ENCODE data around the gene SPATA12.

SPATA12 gene, protein sequence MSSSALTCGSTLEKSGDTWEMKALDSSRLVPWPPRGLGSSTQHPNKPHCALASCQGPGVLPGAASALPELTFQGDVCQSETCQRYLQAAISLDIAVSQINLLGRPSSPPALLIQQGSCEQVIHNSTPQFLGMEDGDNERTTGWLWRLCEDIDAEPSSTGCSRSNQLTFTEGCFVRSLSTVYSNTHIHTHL

DNA sequence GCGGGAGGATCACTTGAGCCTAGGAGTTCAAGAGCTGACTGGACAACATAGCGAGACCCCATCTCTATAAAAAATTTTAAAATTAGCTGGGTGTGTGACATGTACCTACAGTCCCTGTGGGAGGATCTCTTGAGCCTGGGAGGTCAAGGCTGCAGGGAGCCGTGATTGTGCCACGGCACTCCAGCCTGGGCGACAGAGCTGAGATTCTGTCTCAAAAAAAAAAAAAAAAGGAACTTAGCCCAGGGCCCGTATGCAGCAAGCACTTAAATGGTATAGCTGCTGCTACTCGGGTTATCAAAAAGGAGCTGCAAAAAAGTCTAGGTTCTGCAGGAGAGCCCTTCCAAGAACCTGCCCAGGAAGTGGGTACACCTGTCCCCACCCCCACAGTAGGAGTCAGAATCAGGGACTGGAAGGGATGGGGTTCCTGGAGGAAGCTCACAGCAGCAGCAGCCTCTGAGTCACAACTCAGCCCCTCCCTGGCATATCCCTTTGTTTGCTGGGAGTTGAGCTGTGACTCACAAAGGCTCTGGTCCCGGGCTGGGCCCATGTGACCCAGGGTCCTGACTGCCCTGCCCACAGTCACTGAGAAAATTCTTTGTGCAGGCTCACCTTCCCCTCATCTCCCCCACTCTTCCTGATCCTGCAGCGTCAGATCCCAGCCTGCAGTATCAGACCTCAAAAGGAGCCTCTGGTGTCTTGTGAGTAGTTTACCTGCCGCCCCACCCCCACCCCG lies at the start of gene SPATA12:
Gene SPATA12, plus strand, starts transcription at position 576 of the 733 bp plus-strand sequence. CDS start 13,031 bp downstream, outside the sequence.
- no peak for DNase-seq

DNA sequence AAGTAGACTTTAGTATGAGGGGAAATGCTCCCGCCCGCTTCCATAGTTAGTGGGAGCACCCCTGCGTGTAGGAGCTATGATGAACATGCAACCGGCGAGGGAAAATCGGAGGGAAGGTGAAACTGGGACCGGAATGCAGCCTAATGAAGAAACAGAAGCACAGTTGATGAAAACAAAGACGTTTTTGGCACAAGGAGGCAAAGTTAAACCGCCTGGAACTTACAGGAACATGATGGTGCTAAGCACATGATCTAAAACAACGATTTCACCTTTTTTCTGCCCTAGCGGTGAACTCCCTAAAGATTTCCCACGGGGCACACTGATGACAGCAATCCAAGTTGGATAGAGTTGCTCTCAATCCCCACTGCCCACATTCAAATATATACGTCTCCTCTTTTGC lies 49.4 kb upstream of the SPATA12 start:
- no peak for DNase-seq

DNA sequence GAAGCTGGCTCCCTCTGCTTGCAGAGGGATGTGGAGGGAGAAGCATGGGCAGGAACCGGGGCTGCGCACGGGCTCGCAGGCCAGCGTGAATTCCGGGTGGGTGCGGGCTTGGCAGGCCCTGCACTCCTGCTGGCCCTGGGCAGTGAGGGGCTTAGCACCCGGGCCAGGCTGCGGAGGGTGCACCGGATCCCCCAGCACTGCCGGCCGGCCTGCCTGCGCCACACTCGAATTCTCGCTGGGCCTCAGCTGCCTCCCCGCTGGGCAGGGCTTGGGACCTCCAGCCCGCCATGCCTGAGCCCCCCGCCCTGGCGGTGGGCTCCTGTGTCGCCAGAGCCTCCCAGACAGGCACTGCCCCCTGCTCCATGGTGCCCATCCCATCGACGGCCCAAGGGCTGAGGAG lies 47.6 kb upstream of the SPATA12 start:
- DNase-seq: no peak

DNA sequence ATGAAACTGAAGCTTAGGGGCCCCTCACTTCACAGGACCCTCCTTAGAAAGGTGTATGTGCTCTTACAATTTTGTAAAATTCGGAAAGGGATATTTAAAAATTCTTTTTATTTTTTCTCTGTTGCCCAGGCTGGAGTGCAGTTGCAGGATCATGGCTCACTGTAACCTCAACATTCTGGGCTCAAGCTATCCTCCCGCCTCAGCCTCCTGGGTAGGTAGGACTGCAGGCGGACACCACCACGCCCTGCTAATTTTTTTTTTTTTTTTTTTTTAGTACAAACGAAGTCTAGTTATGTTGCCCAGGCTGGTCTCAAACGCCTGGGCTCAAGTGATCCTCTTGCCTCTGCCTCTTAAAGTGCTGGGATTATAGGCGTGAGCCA lies 45.1 kb upstream of the SPATA12 start:
- DNase-seq: no peak

DNA sequence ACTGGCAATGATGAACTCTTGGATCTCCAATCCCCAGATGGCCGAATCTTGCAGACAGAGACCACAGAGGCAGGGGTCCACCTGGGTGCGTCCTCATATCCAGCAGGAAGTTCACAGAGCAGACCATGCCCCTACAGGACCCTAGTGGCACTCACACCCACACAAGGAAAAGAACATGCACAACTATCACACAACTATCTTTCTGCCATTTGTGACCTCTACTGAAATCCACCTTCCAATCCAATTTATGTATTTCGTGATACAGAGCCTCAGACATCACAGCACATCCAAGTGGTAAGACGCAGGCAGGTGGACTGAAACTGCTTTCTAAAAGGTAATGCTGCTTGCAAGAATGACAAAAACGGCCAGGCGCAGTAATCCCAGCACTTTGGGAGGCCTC lies 44.6 kb upstream of the SPATA12 start:
- DNase-seq: no peak

DNA sequence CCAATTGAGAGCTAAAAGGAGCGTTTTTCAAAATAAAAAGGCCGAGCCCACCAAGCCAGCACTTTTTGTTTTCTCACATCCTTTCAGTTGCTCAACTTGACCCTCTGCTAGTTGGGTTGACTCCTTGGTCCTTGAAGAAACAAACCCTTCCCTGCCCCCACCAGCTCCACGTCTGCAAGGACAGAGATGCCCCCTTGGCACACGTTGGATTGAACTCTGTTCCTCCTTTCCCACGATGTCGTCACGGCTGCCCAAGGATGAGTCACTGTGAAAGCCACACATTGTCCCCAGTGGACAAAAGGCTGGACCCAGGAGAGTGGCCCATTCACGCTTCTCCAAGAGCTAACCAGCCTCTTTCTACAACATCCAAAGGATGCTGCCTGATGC lies 43.0 kb upstream of the SPATA12 start:
- DNase-seq: no peak

DNA sequence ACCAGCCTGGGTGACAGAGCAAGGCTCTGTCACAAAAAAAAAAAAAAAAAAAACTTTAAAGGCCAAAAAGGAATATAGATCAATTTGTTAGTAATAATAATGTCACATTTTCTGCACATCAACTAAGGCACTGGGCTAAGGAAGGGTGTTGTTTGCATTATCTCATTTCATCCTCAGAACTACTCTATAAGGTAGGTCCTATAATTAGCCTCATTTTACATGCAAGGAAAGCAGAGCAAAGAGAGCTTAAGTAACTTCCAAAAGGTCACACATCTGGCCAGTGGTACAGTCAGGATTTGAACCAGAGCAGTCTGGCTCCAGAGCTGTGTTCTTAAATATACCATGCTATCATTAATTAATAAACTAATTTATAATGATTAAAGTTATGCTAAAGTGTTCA lies 42.2 kb upstream of the SPATA12 start:
- no peak for DNase-seq

DNA sequence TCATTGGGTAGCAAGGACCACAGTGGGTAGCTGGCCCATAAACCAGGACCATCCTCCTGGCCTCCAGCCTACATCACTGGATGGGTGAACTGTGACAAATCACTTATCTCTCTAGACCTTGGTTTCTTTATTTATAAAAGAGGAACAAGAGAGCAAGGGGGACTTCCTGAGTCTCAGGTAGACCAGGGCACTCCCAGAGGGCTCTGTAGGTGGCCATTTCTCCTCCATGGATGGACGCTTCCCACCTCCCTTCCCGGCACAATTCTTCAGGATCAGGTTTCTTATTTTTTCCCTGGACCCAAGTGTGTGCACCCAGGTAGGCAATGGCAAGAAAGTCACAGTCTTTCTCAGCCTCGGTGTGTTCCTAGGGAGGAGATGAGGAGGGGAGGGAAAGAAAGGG lies 41.4 kb upstream of the SPATA12 start:
- DNase-seq: no peak

DNA sequence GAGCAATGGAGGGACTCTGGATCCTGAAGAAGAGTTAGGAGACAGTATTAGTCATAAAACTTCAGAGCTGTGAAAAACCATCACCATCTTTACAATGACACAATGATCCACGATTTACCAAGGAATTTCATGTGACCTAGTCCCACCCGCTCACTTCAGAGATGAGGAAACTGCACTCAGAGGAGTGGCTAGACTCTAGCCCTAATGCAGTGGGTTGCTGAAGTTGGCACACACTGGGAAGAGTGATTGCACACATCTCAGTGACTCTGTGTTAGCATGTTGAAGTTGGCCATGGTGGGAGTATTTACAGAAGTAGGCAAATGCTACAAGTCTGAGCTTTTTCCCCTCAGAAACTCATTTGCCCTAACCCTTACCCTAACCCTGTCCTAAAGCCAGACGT lies 35.2 kb upstream of the SPATA12 start:
- DNase-seq: no peak

DNA sequence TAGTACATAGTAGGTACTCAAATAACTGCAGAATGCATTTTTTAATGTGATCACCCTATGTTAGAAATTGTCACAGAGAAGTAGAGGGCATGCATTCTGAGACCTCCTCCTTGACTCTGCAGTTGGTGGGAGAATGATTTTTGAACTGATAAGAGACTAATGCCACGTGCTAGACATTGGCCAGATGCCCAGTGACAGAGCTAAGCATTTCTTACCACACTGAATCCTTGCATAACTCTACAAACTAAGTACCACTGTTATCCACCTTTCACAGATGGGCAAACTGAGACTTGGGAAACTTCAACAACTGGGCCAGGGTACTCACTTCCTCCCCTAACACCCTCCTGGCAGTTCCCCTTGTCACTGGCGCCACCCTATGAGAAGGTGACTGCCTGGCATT lies 33.5 kb upstream of the SPATA12 start:
- no peak for DNase-seq

DNA sequence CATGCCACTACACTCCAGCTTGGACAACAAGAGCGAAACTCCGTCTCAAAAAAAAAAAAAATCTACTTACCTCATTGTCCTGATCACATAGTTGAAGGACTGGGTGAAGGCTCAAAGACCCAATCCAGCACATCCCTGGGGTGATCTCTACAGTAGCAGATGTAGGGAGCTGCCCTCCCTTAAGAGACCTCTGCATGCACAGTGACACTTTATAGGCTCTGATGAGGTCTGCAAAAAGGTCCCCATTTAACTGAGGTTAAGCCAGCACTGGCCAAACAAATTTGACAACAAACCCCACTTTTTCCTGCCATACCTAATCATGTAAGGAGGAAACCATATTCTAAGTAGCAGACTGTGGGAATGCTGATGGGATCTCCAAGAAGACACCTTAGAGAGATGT lies 31.1 kb upstream of the SPATA12 start:
- DNase-seq: no peak

DNA sequence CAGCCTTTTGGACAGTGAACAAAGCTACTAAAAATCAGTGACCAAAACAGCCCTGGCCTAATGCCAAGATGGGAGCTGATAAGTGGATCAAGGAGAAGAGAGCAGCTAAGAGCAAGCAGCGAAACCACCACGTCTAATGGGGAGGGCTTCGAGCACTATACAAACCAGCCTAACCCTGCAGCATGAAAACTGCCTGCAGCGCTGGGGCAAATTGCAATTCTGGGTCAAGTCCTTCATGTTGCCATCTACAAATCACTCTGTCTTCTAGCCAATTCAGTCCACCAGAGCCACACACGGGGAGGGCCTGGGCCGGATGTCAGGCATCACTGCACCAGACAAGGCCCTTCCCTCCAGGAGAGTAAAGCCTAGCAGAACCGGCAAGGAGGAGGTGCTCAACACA lies 30.5 kb upstream of the SPATA12 start:
- no peak for DNase-seq

DNA sequence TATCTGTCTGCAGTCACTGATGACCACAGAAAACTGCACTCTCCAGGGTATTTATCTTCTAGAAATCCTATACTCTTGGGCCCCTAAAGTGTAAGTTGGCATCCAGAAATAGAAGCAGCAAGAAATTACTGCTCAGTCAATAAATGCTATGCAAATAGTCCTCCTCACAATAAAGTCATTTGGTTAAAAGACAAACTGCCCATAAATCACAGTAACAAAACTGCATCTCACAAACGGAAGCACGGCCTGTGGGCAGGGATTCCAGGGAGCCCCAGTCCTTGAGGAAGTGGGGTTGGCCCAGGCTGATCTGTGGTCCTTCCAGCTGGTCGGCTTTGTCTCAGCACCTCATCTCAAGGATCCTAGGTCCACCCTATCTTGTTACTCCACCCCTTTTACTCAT lies 29.7 kb upstream of the SPATA12 start:
- DNase-seq: no peak

DNA sequence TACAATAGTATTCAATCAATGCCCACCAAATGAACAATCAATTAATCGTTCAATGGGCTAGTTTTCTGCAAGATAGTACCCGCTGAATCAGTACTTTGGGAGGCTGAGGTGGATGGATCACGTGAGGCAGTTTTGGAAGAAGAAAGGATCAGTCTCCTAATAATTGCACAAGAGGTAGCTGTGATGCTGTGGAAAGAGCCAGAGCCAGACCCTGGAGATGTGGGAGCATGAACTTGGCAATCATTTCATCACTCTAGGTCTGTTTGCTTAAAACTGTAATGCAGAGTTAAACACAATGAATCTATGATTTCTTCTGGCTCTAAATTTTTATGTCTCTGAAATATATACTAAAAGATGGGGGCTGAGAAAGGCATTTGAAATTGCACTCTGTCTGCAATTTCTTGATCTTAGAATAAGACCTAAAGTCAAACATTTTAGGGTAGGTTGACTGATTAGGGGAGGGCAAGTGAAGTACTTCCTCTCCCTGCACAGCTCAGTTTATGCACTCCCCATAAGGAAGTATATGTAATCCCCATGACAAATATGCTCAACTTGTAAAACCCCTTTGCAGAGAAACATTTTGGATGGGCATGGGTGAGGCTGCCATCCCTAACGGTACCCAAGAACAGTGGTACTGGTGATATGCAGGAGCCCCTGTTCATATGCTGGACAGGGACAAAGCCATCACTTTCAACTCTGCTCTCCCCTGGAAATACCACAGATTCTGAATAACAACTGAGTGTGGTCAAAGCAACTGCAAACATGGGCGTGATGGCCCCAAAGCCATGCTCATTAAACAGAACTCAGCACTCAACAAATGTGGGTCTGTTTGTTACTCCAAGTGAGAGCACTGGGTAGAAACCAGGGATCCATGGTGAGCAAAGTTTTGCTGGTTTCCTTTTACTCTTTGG lies 28.6 kb upstream of the SPATA12 start:
- no peak for DNase-seq

DNA sequence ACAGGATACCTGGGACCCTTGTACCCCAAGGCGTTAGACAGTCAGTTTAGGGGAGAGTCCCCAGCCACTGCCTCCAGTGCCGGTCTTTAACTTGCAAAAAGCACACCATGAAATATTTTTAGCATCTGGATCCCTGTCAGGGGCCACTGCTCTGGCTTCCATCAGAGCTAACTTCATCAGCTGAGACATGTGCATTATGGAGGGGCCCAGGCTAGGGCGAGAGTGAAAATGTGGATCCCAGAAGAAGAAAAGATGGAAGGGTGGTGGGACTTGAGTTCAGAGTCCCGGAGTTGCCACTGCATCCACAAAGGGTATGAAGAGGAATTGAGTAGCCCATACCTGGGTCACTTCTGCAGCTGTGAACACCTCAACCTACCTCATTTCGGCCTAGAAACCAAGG lies 23.5 kb upstream of the SPATA12 start:
- DNase-seq: no peak

DNA sequence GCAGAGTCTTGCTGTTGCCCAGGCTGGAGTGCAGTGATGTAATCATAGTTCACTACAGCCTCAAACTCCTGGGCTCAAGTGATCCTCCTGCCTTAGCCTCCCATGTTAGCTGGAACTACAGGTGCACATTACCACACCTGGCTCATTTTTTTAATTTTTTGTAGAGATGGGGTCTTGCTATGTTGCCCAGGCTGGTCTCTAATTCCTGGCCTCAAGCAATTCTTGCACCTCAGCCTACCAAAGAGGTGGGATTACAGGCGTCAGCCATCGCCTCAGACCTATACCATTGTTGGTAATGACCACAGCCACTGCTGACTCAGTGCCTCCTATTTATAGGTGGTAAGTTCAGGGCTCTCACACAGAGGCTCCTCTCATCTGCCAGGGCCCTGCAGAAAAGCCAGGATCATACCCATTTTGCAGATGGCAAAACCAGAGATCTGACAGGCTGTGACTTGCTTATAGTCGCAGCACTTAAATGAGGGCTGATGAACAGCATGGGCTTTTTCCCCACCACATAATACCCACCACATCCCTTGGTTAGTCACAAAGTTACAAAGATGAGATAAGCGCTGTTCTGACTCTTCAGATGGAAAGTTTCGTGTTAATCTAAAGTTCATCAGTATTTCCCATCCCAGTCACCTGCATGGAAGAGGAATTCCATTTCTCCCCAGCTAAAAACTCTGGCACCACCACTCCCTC lies 21.8 kb upstream of the SPATA12 start:
- no peak for DNase-seq

DNA sequence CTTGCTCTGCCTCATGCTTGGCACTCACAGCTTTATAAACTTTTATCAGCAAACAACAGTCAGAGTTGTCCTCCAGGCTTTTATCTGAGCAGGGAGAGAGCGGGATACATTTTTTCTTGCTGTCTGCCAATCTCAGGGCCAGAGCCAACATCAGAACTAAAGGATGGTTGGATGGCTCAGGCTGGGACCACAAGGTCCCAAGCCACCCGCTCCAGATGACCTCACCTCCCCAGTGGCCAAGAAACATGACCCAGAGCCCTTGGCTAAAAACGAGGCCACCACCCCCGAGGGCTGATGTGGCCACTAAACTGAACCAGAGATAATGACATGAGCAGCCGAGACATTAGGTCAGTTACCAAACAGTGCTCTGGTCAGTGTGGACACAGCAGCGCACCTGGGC lies 18.8 kb upstream of the SPATA12 start:
- no peak for DNase-seq

DNA sequence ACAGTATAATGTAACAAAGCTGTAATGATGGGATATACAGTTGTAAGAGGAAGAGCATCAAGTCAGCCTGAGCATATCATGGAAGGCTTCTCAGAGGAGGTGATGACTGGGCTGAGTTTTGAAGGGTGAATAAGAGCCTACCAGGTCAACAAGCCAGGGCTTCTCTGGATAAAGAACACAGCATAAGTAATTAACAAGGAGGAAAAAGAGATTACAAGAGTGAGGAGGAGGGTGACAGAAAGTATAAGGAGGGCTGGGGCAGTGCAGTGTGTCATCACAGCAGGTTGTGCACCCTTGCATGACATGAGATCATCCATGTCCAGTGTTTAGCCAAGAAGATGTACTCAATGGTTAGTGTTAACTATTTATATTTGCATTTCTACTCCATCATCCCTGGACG lies 16.9 kb upstream of the SPATA12 start:
- no peak for DNase-seq

DNA sequence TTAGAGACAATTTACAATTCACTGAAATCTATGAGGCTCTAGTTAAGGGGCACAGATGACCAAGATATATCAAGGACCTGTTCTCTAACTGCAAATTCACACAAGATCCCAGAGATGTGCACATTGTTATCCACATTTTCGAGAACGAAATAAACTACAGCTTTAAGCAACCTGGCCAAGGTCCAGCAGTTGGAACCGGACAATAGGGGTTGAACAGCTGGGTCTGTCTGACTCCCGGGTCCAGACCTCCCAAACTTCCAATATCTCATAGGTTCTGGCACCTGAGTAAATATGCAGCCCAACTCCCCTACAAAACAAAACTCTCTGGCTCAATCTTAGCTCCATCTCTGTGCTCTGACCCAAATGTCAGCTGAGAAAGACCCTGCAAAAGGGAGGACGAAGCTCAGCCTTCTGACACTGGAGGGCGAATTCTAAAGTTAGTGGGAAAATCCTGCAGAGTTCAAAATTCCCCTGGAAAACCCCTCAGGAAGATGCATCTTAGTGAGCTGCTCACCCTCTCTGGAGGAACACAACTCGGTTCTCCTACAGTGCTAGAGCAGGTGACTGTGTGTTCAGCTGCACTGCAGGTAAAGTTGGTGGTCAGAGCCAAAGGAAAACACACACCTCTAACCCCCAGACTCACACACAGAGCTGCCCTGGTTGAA lies 14.2 kb upstream of the SPATA12 start:
- DNase-seq: no peak

DNA sequence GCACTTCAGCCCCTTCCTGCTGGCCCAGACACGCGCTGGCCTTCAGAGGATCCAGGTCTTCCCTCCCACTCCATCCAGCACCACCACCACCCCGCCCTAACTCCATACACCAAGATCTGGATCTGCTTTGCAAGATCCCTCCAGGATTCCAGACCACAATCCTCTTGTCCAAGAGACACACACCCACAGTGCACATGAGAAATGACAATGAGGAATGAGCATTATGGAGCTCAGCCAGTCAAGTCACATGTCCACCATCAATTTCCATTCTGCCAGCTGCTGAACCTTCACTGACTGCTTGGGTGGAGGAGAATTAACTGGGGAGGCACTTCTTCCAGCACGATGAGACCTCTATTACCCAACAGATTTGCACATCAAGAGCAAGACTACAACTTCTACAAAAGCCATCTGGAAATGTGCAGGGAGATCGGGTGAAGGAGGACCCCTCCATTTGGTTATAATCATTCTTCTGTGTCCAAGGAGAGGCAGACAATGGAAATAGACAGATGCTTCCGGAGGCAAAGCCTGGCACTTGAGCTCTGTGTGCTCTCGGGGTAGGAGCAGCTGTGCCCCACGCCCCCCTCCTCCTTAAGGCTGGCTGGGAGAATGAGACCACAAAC lies 12.3 kb upstream of the SPATA12 start:
- DNase-seq: no peak

DNA sequence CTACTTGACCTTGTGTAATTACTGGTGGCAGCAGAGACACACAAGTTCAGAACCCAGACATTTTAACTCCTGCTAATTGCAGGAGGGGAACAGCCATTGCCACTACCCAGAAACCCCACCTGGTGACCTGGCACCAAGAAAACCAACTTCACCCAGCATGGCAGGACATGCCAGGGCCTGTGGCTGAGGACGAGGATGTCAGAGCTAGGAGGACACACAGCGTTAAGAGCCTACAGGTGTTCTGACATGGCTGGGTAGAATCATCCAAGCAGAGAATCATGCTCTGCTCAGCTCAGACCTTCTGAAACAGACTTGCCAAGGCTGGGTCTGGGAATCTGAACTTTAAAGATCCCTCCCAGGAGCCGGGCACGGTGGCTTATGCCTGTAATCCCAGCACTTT lies 11.7 kb upstream of the SPATA12 start:
- DNase-seq: no peak

DNA sequence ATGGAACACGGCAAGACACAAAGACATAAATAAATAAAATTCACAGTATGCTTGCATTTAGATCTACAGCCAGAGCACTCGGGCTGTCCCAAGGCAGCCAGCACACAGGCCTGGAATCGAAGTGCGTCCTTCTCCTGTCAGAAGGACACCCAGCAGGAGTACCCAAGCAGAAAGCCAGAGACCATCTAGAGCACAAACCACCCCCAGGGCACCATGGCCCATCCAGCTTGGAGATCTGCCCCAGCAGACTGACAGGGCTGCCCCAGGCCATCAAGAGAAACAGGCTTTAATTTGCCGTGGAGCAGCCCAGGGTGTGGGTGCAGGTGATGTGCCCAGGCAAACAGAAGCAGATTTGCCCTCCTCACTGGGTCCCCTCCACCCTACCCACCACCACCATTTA lies 7.8 kb upstream of the SPATA12 start:
- no peak for DNase-seq
